Muscle layer of colon (tissue), 2 donors: ENCODE results near the gene DNAJB5.

Experiments used
- H3K27ac ChIP-seq: one replicate; pipeline ENCODE4 v1.7.0; 2013; ENCODE audit warnings: low read depth, mild to moderate bottlenecking, low read length, moderate library complexity
- H3K27me3 ChIP-seq, 2 donors: one replicate each; pipeline ENCODE4 v1.7.0; 2013; ENCODE audit warnings: low read length in 2 of 2, mild to moderate bottlenecking in 2 of 2; ENCODE audit not compliant: insufficient read depth in 2 of 2, control insufficient read depth in 1 of 2
- H3K36me3 ChIP-seq: one replicate; pipeline ENCODE4 v1.7.0; 2013; ENCODE audit warnings: mild to moderate bottlenecking, low read length; ENCODE audit not compliant: insufficient read depth
- H3K4me1 ChIP-seq: one replicate; pipeline ENCODE4 v1.7.0; 2013; ENCODE audit warnings: mild to moderate bottlenecking, low read length; ENCODE audit not compliant: insufficient read depth
- H3K4me3 ChIP-seq, 2 donors: one replicate each; pipeline ENCODE4 v1.7.0; 2013; ENCODE audit warnings: low read length in 2 of 2, low read depth in 1 of 2, mild to moderate bottlenecking in 1 of 2, moderate library complexity in 1 of 2
- H3K9ac ChIP-seq: one replicate; pipeline ENCODE4 v1.7.0; 2013; ENCODE audit warnings: low read length
- H3K9me3 ChIP-seq: one replicate; pipeline ENCODE4 v1.7.0; 2013; ENCODE audit warnings: mild to moderate bottlenecking, low read length
- donor health status: abdominal sarcoma.
- donor health status: Adenocarcinoma of cecum.

Gene DNAJB5

DNA sequence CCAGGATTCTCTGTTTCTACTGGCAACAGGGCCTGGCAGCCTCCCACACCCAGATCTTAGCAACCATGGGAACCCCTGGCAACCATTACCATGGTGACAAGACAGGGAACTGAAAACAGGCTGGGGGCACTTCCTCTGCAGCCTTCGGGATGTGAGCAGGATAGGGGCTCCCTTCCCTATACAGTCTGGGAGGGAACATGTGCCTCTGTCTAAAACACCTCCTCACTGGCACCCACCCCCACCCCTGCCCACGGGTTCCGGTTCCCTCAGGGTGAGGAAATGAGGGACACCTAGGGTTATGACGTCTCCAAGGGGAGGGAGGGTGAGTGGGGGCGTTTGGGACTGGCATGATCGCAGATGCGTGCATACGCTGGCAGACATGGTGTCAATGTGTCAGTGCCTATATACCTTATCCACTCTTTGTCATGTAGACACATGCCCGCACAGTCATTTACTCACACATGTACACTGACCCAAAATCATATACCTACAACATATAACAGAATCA, 3.0 kb upstream of the DNAJB5 start:
- Histone ChIP-seq H3K4me1 (peaks cover 17% of the 10 kb centered on the region), H3K27ac (no peak overlapping the region), H3K9me3 (no peaks in the 10 kb centered on the region)

DNA sequence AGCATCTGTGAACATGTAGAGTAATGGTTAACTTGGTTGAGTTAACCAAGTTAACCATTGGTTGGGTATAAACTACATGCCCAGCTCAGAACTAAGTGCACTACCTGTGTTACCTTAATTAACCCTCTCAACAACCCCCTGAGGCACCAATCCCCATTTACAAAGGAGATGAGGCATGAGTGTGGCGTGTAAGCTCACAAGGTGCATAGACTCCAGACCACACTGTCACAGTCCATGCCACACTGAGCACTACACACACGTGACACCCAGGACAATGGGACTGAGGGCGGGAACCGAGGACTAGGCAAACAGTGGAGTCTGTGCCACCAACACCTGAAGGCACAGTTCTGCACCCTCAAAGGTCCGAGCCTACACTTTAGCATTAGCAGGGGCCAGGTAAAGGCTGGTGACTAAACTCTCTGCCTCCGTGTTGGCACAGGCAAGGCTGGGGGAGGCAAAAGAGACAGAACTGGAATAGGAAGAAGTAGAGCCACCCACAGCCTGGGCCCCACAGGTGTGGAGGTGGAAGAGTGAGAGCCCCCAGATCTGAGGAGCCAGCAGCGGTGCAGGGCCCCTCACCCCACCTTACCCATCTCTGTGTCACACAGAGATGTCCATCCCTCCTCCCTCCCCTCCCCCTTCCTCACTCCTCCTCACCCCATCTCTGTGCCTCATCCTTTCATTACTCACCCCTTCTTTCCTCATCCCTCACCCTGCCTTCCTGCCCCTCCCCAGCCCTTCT, 2.2 kb upstream of the DNAJB5 start:
- no peak overlapping the region for H3K27ac ChIP-seq
- no peaks in the 10 kb centered on the region for H3K36me3 ChIP-seq
- H3K9me3 ChIP-seq, result no peaks in the 10 kb centered on the region
- no peak overlapping the region for H3K9ac ChIP-seq
- H3K4me1 ChIP-seq, result peaks cover 24% of the 10 kb centered on the region
- no peak overlapping the region for H3K4me3 ChIP-seq
- H3K27me3 ChIP-seq, result no peaks in the 10 kb centered on the region

More for the DNA sequence above, 3.0 kb upstream of the DNAJB5 start:
- H3K9ac ChIP-seq, result no peak overlapping the region
- H3K36me3 ChIP-seq, result no peaks in the 10 kb centered on the region
- no peaks in the 10 kb centered on the region for H3K27me3 ChIP-seq
- H3K4me3 ChIP-seq, result no peak overlapping the region

- peaks cover 35% of the 10 kb centered on the region for H3K4me1 ChIP-seq
Measured at GRCh38 chr9:34988218-34989002, 1.1 kb upstream of the DNAJB5 start.

GRCh38 chr9:34989946-34990635, 546 bp downstream of the DNAJB5 start:
- H3K9me3 ChIP-seq, result no peaks in the 10 kb centered on the region
- H3K4me1 ChIP-seq, result peaks cover 52% of the 10 kb centered on the region

More at GRCh38 chr9:34988218-34989002, 1.1 kb upstream of the DNAJB5 start:
- H3K9me3 ChIP-seq, result no peaks in the 10 kb centered on the region
- peak overlapping the region; percentile 18 for H3K9ac ChIP-seq
- H3K27ac ChIP-seq, result peak overlapping the region; percentile 55
- H3K36me3 ChIP-seq, result no peaks in the 10 kb centered on the region
- H3K4me3 ChIP-seq, result peak overlapping the region; percentile 18 to 51
- H3K27me3 ChIP-seq, result no peaks in the 10 kb centered on the region

DNA sequence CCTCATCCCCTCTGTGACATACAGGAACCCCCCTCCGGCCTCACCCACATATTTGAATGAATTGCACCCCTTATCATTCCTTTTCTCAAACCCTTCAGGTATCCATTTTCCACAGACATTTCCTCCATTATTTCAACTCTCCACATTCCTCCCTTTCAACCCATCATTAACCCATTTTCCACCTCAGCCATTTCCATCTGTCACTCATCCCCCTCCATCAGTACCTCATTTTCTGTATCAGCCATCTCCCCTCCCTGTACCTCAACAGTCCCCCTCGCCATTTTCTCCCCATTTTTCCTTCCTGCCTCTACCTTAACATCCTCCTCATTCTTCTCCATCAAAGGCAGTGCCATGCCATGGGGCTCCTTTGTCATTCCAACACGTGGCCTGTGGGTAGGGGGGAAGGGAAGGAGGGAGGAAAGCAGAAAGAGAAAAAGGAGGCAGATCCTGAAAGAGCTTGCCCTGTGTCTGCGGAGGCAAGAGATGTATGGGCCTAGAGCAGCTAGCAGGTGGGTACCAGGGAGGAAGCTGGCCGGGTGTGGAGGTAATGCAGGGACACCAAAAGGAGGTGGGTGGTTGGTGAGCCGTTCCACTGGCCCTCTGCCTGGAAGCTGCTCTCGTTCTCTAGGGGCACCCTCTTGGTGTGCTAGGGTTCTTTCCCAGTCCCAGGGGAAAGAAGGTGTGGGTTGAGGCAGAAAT, 1.5 kb downstream of the DNAJB5 start:
- H3K36me3 ChIP-seq, result peaks cover 9% of the 10 kb centered on the region
- H3K27ac ChIP-seq, result peak overlapping the region; percentile 88
- H3K4me1 ChIP-seq, result peaks cover 61% of the 10 kb centered on the region
- H3K27me3 ChIP-seq, result no peaks in the 10 kb centered on the region
- no peaks in the 10 kb centered on the region for H3K9me3 ChIP-seq
- H3K4me3 ChIP-seq, result peak overlapping the region; percentile 1 to 83
- H3K9ac ChIP-seq, result peak overlapping the region; percentile 80

More at GRCh38 chr9:34989946-34990635, 546 bp downstream of the DNAJB5 start:
- Histone ChIP-seq H3K36me3 (no peaks in the 10 kb centered on the region), H3K9ac (peak overlapping the region; percentile 80), H3K4me3 (peak overlapping the region; percentile 64 to 83), H3K27me3 (no peaks in the 10 kb centered on the region), H3K27ac (peak overlapping the region; percentile 88)

DNA sequence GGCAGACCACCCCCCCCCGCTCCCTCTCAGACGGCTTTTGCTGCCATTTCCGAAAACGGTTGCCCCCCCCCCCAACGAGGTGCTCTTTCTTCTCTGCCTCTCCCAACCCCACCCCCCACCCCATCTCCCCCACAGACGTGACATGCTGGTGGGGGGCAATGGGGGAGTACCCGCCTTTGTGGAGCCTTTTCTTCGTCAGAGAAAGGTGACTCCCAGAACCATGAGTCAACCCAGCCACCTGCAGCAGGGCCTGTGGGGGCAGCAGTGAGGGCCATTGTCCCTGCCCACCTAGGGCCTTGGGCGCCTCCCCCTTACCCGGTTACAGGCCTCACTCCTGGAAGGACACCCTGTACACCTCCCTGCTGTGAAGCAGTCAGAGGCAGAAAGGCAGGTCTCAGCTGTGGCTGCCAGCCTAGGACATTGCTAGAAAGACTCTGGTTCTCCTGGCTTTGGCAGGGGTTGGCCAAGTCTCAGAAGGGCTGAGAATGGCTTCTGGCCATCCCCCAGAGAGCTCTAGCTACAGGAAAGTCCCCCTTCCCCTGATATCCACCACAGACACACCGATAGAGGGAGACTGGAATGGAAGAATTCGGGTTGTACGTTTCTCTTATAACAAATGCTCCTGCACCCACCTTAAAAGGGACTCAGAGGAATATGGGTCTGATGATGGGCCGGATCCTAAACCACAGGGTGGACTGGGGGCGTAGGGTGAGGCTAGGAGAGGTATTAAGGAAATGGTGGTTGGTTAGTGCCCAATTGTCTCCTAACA, 2.2 kb downstream of the DNAJB5 start:
- Histone ChIP-seq H3K27me3 (no peaks in the 10 kb centered on the region), H3K36me3 (peaks cover 17% of the 10 kb centered on the region), H3K27ac (peak overlapping the region; percentile 88), H3K9me3 (no peaks in the 10 kb centered on the region), H3K4me1 (peaks cover 61% of the 10 kb centered on the region), H3K9ac (peak overlapping the region; percentile 49), H3K4me3 (peak overlapping the region in 1 of 2 donors; percentile 5)

DNA sequence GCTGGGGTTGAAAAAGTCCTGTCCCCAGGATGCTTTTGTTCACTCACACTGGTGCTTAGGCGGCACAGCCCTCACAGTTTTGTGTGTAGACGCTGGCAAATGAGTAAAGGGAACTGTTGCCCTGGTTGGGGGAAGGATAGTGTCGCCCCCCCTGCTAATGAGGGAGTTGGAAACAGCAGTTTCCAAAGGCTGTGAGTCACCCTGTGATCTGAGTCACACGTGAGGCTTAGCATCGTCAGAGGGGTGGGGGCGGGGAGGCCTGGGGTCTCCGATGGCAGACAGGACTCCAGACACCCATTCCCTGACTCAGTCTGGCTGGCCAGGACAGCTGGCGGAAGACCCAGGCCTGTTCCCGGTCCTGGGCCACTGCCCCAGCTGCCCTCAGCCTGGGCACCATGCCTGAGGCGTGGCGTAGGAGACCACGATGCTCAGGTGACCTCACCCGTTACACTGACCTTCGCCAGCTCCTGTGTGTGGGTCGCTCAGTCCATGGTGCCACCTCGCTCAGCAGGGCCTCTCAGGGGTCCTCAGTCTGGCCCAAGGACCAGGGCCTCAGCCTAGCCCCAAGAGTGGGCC, 2.9 kb downstream of the DNAJB5 start:
- Histone ChIP-seq H3K4me1 (peaks cover 64% of the 10 kb centered on the region), H3K27me3 (no peaks in the 10 kb centered on the region), H3K27ac (peak overlapping the region; percentile 88), H3K9ac (peak overlapping the region; percentile 59), H3K36me3 (peaks cover 24% of the 10 kb centered on the region), H3K9me3 (no peaks in the 10 kb centered on the region), H3K4me3 (peak overlapping the region in 1 of 2 donors; percentile 2)

GRCh38 chr9:34993502-34994259, 4.1 kb downstream of the DNAJB5 start:
- Histone ChIP-seq H3K4me1 (peaks cover 61% of the 10 kb centered on the region), H3K27ac (peak overlapping the region; percentile 88), H3K27me3 (no peaks in the 10 kb centered on the region), H3K9me3 (no peaks in the 10 kb centered on the region), H3K4me3 (peak overlapping the region; percentile 2 to 34), H3K36me3 (peaks cover 30% of the 10 kb centered on the region), H3K9ac (peak overlapping the region; percentile 67)

DNA sequence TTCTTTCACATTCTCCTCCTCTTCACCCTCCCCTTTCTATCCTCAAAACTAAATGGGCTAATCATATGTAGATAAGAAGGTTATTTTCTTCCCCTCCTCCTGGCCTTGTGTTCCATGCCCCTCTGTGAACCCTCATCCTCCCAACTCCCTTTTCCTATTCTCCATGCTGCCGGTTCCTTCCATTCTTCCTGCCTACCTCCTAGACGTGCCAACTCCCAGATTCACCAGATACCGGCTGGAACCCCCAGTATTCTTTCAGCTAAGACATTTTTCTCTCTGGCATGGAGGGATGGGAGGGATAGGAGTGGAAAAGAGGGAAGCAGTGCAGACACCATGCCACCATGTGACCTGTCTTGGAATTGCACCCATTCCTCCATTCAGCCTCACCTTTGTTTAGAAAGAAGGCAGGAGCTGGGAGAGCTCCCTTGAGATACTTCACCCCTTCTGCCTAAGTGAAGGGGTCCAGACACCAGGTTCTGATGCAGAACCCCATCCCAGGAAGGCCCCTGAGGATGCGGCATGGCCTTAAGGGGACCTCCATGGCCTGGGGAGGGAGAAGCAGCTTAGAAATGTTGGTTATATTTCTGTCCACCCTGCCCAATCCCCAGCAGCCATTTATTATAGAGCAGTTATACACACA, 4.8 kb downstream of the DNAJB5 start:
- H3K36me3 ChIP-seq, result peaks cover 30% of the 10 kb centered on the region
- peak overlapping the region; percentile 88 for H3K27ac ChIP-seq

More for the DNA sequence above, 4.8 kb downstream of the DNAJB5 start:
- no peaks in the 10 kb centered on the region for H3K27me3 ChIP-seq
- peak overlapping the region; percentile 67 for H3K9ac ChIP-seq
- H3K9me3 ChIP-seq, result no peaks in the 10 kb centered on the region
- H3K4me1 ChIP-seq, result peaks cover 59% of the 10 kb centered on the region
- H3K4me3 ChIP-seq, result peak overlapping the region in 1 of 2 donors; percentile 34
